NCI-H460 (cell line): ENCODE data around the gene FXYD6. TPM values are rescaled to one million over a fixed set of nuclear protein-coding genes. Genes with fewer than 3 reads are reported as not detected.
"Not testable (repeated sequence)": the region's sequence is repeated elsewhere in the genome, so short reads cannot be mapped to it uniquely, and the experiment has no call there.

Experiments
- DNase-seq: peaks from one replicate; pipeline ENCODE4 v3.0.0-alpha.2; 2016; ENCODE audit warnings: low read depth; ENCODE audit errors: extremely low read depth
- polyA plus RNA-seq: library from polyadenylated mRNA; depleted of rRNA; stranded (reverse); fragments of >200 nt; gene quantifications from 2 replicates; pipeline ENCODE4 v1.2.3, GENCODE V29; 2014; cell fraction: nucleus; rRNA removed
- total RNA-seq: library from RNA; depleted of rRNA; stranded (reverse); fragments of >200 nt; shearing (Covaris generic); gene quantifications from 2 replicates; pipeline ENCODE4 v1.2.3, GENCODE V29; 2014; rRNA removed

FXYD6 gene, protein sequence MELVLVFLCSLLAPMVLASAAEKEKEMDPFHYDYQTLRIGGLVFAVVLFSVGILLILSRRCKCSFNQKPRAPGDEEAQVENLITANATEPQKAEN
- not detected in 2 replicates for total RNA-seq
- polyA plus RNA-seq: not detected in 2 replicates

DNA sequence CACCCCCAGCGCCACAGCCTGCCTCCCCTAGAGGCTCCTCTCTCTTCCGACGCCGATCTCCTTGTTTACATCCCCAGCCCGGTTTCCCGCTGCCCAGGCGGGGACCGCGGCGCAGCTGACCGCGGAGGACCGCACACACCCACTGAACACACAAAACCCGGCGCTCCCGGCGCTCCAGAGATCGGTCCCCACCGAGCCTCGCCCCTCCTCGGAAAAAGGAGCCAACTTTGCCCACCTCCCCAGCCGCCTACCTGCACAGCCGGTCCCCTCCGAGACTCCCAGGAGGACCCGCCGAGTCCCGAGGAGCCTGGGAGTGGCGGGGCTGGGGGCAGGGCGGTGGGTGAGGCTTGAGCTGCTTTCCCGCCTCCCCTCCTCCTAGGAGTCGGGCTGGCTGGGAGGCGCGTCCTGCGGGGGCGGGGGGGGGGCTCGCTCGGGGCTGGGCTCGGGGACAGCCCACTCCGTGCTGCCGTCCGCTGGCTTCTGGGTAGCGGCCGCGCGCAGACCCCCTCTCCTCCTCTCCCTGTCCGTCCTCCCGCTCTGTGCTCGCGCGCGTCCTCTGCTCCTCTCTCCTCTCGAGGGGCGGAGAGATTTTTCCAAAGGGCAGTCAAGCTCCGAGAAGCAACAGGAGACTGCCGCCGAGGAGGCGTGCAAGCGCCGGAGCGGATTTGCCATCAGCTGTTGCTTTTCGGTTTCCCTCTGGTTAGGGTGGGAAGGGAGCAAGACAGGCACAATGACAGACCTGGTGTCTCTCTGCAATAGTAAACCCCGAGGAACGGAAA is at the start of gene FXYD6:
TSS of gene FXYD6 (minus strand) at position 318 of the 779 bp plus-strand sequence. CDS start 33,882 bp downstream, outside the sequence.
- no peak for DNase-seq

DNA sequence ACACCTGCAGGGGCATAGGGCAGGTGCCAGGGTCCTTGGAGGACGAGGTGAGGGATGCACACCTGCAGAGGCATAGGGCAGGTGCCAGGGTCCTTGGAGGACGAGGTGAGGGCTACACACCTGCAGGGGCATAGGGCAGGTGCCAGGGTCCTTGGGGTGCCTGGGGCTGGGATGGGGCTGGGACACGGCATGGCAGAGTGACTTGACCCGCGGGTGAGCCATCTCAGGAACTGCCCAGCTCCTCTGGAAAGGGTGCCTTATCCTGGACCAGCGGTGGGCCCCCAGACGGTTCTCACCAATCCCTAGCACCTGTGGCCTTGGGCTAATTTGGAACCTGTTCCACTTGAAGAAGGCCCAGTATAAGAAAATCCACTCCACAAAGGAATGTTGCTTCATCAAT is 49.7 kb upstream of the FXYD6 start:
- not testable (repeated sequence) for DNase-seq

DNA sequence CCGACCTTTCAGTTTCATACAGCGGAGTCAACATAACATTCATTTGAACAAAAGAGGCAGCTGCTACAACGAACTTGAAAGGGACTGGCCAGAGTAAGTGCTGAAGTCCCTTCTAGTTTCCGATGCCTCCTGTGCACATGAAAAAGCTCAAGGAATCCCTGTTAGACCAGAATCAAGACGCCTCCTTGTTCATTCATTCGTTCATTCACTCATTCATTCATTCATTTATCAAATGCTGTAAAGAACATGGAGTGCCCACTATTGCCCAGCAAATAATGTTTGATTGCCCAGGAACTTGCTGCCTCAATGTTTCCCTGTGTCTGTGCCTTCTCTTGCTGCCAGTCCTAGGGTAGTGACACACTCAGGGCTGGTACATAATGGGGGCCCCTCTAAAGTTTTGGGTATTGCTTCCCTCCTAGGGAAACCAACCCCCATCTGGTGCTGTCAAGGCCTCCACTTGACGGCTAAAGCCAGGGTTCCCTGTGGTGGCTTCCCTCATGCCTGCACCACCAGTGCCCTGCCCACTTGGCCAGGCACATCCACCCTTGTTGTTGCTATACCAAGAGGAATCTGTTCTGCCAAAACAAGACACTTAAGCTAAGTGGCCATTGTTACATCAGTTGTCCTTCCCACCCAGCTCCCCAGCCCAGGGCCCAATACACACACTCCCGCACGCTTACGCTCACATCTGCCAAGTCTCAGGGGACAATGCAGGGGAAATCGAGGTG is 48.9 kb upstream of the FXYD6 start:
- no peak for DNase-seq

DNA sequence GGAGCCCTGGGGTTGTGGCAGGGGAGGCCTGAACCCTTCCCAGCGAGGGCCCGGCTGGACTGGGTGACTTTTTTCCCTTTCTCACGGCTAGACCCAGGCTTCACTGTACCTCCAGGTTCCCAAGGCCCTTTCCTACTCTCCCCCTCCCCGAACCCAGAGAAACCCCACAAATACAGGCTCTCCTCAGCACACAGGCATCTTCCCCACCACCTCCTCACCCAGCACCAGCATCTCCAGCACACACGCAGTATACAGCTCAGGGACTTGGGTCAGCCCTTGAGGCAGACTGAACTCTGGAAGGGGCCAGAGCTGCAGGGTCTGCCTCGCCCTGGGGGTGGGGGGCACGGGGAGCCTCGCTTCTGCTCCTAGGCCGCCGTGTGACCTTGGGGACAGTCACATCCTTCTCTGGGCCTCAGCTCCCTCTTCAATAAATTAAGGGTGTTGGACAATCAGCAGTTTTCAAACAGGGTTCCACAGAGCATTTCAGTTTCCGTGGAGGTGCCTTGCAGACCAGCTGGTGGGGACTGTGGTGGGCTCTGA is 48.2 kb upstream of the FXYD6 start:
- DNase-seq: no peak

DNA sequence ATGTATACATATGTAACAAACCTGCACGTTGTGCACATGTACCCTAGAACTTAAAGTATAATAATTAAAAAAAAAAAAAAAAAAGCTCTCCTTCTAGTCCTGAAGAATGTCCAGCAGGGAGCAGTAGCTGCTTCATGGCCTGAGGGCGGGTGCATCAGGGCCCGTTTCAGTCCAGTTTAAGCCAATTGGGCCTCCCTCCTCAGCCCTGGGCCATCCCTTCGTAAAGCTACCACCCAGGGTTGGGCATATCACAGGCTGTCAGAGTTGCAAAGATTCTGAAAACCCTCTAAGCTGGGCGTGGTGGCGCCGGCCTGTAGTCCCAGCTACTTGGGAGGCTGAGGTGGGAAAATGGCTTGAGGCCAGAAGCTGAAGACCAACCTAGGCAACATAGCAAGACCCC is 47.3 kb upstream of the FXYD6 start:
- DNase-seq: no peak

DNA sequence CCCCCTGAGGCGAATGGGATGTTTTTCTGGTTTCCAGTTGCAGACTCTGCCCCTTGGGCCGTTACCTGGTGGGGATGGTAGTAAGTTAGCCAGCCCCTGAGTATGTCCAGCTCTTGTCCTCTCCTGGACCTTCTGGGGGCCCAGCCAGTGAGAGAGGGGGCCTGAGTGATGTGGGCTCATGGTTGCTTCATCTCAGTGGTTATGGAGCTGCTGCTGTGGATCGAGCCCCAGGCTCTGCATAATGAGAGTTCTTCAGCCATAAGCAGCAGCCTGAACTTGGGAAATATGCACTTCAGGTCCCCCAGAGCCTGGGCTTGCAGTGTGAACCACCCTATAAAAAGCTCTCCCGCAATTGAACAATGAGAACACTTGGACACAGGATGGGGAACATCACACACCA is 46.8 kb upstream of the FXYD6 start:
- DNase-seq: no peak

DNA sequence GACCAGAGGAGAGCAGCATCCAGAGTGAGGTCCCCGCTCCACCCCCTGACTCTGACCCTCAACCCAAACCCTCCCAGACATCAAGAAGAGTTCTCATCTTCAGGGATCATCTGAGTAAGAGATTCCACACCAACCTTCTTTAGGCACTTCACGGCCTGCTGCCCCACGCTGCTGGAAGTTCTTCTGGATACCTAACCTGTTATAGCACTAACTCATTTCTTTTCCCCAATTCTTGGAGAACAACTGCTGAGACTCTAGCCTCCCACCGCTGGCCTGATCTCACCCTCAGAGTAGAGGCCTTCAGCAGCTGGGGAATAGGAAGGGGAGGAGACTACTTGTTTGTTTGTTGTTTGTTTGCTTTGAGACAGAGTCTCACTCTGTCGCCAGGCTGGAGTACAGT is 45.4 kb upstream of the FXYD6 start:
- no peak for DNase-seq

DNA sequence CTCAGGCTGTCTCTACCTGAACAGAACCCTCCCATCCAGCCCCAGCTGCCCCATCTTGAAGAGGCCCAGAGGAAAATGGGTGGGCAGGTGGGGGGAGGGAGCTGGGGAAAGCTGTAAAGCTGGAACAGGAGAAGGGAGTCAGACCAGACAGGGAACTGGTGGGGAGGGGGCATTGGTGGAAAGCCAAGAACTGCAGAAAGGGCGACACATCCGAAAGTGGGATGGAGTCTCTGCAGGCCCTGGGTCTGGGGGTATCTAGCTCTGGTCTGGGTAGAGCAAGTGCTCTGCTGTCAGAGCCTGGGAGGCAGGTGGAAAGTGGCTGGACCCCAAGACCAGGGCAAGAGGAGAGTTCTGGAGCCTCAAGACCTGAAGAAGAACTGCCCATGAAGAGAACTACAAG is 45.0 kb upstream of the FXYD6 start:
- DNase-seq: no peak

DNA sequence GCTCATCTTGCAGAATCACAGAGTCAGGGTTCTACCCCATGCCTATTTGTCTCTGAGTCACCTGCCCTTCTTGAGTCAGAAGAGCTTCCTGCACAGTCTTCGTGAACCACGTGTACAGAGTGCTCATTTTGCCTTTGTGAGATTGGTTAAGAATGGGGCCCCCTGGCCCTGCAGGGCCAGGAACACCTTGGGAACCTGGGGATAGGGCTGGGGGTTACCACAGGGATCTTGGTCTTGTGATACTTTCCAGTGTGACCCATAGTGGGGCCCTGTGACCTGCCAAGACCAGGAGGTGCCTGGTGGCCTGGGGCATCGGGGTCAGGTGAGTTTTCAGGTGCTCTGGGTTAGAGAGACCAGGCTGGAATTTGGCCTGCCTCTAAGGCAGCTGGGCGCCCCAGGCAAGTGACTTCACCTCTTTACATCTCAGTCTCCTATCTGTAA is 43.3 kb upstream of the FXYD6 start:
- no peak for DNase-seq

DNA sequence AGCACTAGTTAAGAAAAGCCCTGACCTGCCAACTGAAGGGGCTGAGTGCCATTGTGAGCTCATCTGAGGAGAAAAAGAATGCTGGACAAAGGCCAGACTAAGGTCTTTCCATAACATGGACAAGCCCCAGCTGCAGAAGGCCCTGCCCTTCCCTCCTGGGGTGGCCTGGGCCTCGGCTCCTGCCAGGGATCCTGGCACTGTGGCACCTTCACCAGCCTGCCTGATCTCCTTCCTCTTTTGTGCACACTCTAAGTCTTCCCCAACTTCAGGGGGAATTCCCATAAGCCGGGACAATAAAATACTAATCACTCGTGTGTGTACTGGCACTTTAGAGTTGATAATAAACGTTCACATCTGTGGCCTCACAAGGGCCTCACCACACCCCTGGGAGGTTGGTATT is 42.9 kb upstream of the FXYD6 start:
- no peak for DNase-seq

DNA sequence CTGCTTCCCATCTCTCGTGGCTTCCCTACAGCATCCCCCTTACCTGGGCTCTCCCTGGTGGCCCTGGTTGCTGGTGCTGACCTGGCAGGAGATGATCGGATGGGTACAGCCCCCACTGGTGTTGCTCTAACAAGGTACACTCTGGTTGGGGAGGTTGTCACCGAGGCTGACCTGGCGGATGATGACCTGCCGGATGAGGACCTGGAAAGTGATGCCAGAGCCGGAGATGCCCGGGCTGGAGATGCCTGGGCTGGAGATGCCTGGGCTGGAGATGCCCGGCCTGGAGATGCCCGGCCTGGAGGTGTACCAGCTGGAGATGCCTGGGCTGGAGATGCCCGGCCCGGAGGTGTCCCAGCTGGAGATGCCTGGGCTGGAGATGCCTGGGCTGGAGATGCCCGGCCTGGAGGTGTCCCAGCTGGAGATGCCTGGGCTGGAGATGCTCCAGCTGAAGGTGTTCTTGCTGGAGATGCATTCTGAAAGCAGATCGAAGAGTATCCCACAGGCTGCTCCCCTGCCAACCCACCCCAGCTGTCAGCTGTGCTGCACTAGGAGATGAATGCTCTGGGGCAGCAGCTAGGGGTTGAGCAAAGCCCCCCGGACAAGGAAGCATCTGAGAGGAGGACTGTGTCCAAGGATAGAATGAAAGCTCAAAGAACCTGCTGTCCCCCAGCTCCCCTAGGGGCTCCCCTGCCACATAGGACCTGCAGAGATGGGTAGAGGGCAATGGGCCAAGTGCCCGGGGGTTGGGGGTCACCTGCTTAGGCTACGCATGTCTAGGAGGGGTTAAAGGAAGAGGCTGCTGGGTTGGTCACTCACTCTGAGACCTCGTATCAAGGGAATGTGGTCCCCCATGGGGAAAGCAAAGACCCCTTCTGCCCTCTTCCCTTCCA is 42.2 kb upstream of the FXYD6 start:
- no peak for DNase-seq

DNA sequence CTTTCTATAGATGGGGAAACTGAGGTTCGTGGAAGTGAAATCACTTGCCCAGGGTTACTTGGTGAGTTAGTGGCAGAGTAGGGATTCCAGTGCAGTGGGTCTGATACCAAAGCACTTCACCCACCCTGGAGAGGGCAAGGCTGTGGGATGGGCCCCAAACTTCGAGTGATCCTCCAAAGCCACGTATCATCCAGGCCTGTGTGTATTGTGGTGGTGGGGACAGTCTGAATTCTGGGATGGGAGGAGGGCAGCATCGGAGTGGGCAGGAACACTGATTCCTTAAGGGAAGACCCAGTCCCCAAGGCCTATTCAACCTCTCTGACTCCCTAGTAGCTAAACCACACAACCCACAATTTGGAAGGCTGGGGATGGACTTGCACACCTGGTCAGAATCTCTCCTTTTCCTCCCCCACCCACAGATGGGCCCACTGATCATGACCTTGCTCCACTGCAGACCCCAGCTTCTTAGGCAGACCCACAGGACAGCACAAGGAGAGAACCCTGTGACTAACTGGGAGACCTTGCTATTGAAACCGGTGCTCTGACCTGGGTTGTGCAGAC is 41.2 kb upstream of the FXYD6 start:
- no peak for DNase-seq

DNA sequence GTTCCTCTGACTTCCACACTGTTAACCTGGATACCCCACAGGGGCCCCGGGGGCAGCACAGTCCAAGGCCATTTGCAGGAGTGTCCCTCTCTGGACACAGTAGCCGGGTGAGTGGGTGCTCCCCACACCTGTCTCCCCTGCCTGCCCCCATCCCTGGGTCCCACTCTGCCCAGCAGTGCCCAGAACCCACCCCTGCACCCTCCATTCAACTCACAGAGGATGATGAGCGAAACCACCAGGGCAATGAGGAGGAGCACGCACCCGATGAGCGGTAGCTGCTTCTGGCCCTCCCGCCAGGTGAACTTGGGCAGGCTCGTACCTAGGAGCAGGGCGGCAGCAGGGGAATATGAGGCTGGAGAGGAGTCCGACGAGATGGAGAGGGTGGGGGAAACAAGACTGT is 40.5 kb upstream of the FXYD6 start:
- no peak for DNase-seq

DNA sequence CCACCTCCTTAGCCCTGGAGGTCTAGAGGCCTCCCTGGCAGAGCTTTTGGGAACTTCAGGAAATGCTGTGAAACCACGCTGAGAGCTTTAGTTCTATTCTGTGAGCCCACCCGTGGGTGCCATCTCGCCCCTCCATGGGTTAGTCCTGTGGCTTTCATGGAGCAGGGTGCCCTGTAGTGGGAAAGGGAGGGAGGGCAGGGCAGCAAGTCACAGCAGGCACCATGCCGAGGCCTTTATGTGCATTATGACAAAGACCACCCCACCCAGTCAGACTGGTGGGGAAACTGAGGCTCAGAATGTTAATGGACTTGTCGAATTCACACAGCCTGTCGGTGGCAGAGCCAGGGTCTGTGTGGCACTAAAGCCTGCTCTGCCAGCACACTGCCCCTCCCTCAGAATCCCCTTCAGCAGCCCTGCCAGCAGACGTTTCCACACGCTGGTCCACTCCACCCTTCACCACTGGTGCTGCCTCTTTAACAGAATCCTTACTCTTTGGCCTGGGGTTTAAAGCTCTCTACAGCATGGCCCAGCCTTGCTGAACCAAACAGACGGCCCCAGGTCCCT is 39.3 kb upstream of the FXYD6 start:
- no peak for DNase-seq

DNA sequence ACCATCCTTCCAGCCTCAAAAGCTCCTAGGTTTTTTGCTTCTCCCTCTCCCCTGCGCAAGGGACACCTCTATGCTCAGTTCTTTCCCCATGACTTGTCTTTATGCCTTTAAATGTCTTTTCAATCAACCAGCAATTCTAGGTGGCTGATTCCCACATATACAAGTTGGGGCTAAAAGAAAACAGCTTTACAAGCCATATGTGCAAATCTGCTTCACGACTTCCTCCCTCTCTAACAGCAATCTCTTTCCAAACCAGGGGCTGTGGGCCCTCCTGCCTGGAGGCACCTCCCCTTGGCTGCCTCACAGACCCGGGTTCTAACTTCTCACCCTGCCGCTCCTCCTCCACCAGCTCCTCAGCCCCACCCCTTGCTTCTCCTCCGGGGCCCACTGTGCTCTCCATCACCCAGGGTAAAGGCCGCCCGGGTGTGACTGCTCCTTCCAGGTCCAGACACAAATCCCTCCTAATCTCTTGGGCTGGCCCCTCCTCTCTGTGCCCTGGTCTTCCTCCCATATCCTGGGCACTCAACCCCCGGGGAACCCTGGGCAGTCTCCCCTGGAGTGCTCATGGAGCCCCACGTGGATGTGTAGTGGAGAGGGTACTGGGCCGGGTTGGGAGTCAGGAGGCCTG is 38.6 kb upstream of the FXYD6 start:
- no peak for DNase-seq

DNA sequence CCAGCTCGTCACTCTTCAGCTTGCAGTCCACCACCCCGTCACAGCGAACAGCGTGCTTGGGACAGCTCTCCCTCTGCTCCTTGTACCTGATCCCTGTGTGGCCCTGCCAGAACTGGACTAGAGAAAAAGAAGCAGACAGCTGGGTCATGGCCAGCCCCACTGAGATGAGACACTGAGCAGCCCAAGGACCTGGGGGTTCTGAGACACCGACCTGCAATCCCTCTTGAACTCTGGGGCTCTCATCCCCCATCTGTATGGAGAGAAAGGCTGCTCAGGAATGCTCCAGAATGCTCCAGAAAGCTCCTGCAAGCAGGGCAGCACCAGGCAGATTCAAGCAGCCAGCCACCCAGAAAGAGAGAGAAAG is 37.9 kb upstream of the FXYD6 start:
- no peak for DNase-seq

DNA sequence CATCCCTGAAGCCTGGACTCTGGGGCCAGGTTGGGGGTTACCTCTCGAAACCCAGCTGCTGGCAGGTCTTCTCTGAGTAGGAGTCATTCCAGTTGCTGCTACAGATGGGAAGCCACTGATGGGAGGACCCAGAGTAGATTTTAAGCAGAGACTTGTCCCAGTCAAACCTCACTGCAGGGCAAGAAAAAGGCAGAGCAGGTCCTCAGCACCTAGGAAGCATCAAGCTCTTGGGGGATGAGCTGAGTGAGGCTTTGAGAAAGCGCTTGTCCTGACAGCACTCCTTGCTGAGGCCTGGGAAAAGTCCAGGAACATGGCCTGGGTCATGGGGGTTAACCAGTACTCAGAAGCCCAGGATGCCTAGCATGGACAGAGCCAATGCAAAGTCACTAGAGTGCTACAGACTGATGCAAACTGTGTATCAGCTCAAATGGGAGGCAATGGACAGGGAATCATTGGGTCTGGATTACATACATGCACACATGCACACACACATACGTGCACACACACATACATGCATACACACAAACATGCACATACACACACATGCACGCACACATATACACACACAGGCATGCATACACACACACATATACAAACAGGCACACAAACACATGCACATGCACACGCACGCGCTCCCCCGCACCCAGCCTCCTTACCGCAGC is 37.4 kb upstream of the FXYD6 start:
- DNase-seq: no peak

DNA sequence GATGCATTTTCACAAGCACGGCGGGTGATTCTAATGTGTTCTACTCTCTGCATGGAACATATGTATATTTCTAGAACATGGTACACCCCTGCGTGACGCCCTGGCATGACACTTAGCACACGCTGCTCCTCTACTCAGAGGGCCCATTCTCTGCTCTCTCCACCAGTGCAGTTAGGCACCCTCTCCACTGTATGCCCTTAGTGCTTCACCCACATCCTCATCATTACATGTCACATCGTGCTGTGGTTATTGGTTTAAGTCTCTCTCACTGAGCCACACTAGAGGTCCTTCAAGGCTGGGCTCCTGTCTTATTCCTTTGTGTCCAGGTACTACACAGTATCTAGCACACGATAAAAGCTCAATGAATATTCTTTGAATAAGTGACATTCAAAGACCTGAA is 36.0 kb upstream of the FXYD6 start:
- DNase-seq: no peak

DNA sequence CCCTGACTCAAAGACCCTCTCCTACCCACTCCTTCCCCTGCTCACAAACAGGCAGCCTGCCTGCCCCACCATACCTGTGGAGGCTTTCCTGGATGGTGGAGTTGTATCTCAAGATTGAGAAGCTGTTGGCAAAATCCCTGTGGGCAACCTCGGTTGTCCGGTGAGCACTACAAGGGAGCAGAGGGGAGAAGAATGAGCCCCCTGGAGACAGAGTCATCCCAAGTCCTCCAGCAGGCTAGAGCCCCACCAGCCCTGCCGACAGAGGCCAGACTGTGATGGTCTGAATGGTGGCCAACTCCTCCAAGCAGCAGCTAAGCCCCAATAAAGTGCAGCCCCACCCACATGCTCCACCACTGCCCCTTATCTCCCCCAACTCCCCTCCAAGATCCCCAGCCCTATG is 35.2 kb upstream of the FXYD6 start:
- no peak for DNase-seq
